AG08395 (cell line): ENCODE data around the gene TEX44.

ENCODE experiments used
- DNase-seq: peaks from one replicate; pipeline ENCODE4 v3.0.0; 2012; ENCODE audit warnings: mixed read lengths, low spot score

TEX44 gene

DNA sequence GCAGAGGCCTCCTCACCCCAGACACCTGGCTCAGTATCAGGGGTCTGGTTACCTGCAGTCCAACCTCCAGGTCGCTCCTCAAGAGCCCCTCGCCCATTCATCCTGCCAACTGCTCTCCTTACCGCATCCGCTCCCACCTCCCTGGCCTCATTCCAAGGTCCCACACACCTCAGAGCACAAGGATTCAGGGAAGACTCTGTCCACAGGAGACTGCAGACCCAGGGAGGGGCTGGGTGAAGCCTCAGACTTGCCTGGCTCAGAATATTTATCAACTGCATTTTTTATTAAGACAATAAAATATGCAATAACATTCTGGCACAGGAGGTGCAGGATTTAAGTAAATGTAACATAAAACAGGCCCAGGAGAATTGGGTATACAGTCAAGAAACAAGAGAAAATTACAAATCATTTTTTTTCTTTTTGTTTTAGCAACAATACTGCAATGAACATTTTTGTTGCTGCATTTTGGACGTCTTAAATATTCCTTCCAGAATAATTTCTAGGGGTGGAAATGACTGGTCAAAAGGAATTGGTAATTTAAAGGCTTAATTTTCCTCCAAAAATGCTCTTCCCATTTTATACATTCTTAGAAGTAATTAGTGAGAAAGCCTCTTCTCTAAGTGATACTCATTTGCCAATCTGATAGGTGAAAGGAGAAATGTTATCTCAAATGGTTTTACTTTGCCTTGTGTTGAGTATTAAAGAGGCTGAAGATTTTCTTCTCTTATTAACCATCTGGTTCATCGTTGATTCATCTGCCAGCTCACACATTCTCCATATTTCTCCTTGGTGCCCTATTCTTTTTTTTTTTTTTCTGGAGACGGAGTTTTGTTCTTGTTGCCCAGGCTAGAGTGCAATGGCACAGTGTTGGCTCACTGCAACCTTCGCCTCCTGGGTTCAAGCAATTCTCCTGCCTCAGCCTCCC lies 42.5 kb downstream of the TEX44 start:
- no peak for DNase-seq

DNA sequence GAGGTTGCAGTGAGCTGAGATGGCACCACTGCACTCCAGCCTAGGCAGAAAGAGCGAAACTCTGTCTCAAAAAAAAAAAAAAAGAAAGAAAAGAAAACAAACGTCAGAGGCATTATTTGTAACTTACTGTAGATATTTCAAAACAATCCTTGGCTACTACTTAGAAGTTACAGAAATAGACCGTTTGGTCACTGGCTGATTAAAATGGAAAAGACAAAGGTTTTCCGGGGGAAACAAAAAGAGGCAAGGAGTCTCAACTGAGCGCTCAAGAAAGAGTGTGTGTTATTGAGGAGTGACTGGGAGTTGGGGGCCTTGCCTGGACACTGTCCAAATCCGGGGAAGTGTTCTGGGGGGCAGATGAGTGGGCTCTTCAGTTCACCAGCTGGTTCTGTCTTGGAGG lies 47.6 kb downstream of the TEX44 start:
- peak; percentile 47 for DNase-seq

DNA sequence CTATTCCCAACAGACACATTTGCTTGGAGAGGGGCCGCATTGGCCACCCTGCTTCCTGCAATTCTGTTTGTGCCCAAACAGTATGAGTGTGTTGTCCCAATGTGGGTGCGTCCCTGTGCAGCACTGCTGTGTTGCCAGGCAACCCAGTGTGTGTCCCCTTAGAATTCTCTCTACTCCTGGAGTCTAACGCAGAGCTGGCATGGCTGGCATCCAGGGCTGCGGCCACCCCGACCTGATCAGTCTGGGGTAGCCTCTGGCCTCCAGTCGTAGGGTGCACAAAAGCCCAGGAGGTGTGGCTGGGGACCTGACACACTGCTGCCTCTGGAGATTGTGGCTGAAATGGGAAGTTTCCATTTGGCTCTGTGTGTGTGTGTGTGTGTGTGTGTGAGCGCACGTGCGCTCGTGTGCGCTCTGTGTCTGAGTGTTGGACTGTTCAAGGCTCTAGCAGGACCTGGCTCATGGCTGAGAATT lies 48.0 kb downstream of the TEX44 start:
- peak; percentile 60 for DNase-seq

DNA sequence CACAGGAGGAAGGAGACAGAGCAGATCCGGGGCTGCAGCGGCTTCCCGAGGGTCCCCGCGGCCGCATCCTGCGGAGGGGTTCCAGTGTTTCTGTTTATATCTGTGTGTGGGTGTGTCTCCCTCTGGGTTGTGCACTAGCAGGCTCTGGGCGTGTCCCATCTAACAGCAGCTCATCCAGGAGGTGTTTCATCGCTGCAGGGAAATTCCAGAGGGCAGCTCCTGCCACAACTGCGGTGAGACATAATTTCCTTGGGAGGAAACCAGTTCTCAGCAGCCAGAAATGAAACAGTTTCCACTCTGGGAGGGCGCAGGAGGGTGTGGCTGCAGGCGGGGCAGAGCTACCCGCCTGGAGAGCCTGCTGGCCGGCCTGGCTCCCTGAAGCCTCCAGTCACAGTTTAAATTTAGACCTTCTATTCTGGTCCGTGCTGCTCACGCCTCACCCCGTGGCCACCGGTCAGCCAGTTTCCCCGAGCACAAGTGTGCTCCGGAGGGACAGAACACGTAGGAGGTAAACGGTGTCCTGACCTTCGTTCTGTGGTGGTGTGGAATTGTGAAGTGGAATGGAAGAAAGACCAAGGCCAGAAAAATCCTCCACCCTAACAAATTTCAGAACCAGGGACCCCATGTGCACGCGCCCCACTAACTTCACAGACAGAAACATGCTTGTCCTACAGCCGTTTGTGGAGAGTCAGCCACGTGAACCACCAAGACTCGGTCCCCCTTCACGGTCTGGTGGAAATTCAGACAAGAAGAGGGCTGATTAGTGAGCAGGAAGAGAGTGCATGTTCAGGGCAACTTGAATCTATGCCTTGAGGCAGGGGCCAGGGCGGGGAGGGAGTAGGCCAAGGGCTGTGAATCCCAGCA lies 50.2 kb downstream of the TEX44 start:
- DNase-seq = peak; percentile 97

DNA sequence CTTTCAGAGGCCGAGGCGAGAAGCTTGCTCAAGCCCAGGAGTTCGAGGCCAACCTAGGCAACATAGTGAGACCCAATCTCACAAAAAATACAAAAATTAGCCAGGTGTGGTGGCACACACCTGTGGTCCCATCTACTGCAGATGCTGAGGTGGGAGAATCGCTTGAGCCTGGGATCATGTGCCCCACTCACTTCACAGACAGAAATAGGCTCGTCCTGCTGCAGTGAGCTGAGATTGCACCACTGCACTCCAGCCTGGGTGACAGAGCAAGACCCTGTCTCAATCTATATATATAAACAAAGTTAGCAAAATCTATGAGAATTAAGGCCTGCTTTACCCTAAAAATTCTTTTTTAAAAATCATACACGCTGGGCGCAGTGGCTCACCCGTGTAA lies 50.8 kb downstream of the TEX44 start:
- DNase-seq = no peak
